Stimulated activated CD4-positive, alpha-beta T cell treated with anti-CD3 and anti-CD28 coated beads, Interleukin-4, amount 100 ng/mL, for 48 hours (primary cell): Measurements from ENCODE around the gene ETV6.

Experiments
- DNase-seq, 2 donors: peaks; one replicate each; pipeline ENCODE4 v3.0.0-alpha.2; 2020; ENCODE audit warnings: low read depth in 2 of 2

The ETV6 gene

GRCh38 chr12:11693601-11694000 lies 44.1 kb downstream of the ETV6 start:
- no peak for DNase-seq

DNA sequence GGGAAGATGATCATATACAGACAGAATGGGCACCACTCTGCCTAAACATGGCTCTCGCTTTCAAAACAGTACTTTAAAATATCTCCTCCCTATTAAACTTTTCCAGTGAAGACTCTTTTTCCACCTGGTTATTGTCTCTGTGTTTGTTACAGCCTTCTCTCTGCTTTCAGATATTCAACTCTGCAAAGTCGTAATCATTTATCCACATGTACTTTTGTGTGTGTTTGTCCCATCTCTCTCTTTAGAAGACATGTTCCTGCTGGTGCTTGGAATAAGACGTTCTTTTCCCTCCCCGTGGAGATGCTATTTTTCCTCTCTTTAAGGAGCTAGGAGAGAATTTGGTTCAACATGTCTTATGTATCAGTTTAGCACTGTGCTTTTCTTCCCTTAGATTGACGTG lies 45.1 kb downstream of the ETV6 start:
- no peak for DNase-seq

- DNase-seq: no peak
Measured at GRCh38 chr12:11695321-11695720, 45.8 kb downstream of the ETV6 start.

GRCh38 chr12:11696084-11696483 lies 46.6 kb downstream of the ETV6 start:
- no peak for DNase-seq

- DNase-seq: no peak
Measured at GRCh38 chr12:11697131-11697530, 47.7 kb downstream of the ETV6 start.

- DNase-seq: no peak
Measured at GRCh38 chr12:11697670-11698387, 48.4 kb downstream of the ETV6 start.

DNA sequence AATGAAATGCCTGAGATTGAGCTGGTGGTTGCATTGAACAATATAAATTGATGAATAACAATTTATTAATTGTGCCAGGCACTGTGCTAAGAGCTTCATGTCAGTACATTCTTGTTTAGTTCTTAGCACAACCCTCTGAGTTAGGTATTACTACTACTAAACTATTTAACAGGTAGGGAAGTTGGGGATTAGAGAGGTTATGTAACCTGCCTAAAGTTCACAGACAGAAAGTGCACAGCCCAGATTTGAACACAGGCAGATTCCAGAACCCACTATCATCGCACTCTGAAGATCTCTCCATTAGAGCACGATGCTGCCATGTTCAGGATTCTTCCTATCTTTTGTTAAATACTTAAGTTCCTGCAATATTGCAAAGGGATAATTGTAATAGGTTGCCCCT lies 49.3 kb downstream of the ETV6 start:
- DNase-seq: no peak

GRCh38 chr12:11701433-11701832 lies 52.0 kb downstream of the ETV6 start:
- no peak for DNase-seq

GRCh38 chr12:11702959-11703358 lies 53.5 kb downstream of the ETV6 start:
- no peak for DNase-seq

DNA sequence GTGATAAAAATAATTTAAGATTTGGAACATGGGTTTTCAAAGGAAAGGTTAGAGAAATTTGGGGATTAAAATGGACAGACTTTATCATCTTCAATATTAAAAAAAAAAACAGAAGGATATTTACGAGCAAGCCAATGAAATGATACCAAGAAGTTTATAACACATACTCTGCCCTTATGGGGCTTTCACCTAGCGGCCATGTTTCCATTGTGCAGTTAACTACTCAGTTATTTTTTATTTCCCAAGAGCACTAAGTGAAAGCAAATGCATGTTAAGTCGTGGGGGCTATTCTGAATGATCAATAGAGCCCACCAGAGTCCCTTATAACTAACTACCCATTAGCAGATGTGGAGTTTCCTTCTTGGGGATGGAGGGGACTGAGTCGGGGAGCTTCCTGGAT lies 53.9 kb downstream of the ETV6 start:
- DNase-seq: no peak

DNA sequence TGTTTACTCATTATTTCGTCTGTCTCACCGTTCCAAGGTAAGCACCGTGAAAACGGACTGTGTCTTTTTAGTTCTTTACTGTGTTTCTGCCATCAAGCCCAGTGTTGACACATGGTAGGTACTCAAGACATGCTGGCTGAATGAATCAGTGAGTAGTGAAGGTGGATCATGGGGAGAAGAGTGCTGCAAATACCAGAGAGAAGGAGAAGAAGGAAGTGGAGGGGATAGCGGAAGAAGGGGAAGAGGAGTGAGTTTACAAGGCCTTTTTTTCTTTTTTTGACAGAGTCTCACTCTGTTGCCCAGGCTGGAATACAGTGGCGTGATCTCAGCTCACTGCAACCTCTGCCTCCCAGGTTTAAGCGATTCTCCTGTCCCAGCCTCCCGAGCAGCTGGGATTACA lies 54.6 kb downstream of the ETV6 start:
- DNase-seq: no peak

DNA sequence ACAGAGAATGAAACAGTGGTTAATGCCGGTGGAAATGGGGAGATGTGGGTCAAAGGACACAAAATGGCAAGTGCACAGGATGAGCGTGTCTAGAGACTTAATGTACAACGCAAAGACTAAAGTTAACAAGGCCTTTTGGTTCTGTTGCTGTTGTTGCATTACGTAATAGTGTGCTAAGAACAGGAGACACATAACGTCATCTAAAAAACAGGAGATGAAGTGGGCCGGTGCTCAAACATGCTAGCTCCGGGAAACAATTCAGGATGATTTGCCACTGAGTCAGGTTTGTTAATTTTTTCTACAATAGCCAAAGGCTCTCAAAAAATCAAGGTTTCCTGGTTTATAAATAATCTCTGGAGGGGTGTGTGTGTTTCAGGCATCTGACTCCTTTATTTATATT lies 55.5 kb downstream of the ETV6 start:
- DNase-seq: no peak

DNA sequence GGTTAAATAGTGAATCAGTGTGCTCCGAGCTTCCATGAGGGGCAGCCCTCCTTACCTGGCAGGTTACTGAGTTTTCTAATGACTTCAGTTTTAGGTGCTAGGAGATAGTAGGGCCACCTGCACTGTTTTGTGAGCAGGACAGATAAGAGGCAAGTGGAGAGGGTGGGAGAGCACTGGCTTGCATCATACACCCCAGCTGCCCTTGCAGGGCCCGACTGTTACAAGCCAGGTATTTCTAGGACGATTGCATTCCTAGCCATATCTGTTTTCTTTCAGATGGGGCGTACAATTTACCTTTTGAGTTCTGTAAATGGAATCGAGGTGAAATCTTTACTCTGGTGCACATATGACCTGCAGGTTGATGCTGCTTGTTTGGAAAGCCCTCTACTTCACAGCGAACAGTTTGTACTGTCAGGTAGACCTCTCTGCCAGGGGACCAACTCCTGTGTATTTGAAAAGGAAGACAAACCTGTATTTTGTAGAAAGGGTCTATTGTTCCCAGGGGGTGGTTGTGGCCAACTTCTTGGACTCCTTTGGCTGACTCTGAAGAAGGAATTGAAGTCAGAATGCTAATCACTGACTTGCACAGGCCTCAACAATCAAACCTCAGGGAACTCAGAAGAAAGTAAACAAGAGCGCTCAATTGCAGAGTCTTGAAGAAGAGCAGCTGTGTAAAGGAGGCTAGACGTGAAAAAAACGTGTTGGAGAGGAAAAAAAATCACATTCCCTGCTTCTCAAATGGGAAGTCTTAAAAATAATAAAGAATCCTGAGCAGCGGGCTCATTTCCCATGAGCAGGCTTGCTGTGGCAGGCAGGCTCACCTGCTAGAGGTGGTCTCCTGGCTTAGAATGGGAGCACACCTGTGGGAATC lies 57.3 kb downstream of the ETV6 start:
- no peak for DNase-seq

DNA sequence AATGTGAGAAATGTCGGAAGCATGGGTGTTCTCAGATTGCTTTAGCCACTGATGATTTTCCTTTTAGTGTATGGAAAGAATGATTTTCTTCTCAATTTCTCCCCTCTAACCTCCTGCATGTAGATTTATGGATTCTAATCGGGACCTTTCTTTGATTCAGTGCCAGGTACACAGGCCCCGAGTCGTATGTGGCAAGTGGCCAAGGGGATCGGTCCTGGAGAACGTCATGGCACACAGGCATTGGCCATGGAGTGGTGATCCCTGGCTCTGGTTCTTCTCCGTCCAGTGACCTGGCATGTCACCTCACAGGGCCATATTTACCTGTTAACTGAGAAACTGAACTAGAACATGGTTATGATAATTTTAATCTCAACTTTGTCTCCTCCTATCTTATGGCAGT lies 58.1 kb downstream of the ETV6 start:
- DNase-seq: no peak

- no peak for DNase-seq
Measured at GRCh38 chr12:11709513-11709912, 60.0 kb downstream of the ETV6 start.

GRCh38 chr12:11710431-11710830 lies 61.0 kb downstream of the ETV6 start:
- no peak for DNase-seq

DNA sequence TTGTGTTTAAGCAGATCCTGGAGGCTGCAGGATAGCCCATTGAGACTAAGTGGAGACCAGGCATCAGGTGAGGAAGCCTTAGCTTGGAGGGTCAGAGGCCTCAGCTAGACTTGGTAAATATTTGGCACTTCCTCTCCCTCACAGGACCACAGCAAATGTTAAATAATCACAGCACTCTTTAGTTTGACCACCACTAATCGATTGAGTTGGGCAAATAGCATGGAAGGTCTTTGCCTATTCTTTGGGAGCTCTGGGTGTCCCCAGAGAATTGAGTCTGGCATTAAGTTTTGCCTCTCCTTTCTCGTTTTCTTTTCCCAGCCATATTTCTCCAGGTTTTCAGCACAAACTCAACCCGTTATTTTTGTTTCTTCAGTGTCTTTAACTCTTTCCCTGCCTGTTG lies 61.4 kb downstream of the ETV6 start:
- no peak for DNase-seq

DNA sequence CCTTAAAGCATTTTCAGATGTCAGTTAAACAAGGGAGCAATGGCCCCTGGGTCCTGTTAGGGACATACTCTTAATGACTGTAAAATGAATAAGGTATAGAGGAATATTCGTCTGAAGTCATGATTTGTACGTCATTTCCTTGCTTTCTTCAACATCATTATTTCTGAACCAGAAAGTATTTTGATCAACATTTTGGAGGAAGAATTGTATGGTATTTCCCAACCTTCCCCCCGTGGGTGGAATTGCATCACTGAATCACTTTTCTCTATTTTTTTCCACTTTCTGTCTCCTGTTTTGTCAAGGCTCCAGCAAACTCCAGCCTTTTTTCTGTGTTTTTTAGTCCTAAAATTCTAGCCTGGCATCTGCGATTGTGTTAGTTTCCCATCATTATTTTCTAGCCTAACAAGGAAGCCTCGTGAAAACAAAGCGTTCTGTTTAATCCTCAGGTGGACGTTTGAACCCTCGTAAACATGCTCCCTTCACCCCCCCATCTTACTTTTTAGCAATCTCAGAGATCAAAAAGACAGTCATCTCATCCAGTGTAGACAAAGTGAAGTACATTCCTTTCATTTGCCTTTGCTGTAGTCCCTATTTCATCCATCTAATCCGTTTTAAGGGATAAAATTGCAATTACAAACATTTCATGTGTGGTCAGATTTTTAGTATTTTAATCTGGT lies 62.3 kb downstream of the ETV6 start:
- DNase-seq: no peak

DNA sequence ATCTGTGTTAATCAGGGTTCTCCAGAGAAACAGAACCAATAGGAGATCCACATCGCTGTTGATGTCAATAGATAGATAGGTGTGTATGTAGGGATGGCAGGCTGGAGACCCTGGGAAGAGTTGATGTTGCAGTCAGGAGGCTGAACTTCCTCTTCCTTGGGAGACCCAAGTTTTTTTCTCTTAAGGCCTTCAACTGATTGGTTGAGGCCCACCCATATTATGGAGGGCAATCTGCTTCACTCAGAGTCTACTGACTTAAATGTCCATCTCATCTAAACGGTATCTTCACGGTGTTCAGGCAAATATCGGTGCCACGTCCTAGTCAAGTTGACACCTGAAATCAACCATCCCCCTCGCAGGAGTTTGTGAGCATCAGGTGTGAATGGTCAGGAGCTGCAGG lies 63.0 kb downstream of the ETV6 start:
- no peak for DNase-seq

- DNase-seq: no peak
Measured at GRCh38 chr12:11713202-11713601, 63.7 kb downstream of the ETV6 start.

DNA sequence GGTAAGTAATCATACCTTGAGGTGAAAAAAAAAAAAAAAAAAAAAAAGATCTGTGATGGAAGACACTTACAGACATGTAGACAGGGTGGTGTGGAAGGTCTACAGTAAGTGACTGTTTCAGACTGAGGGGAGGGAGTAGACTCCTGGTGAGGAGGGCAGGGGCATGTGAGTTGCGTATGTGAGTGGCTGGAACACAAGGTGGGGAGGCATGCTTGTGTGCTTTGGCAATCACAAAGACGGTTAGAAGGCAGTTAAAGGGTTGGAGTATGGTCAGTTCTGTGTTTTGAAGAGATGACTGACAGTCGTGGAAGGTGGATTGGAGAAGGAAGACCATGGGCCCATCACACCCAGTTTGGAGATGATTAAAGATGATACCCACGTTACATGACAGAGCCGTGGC lies 65.2 kb downstream of the ETV6 start:
- no peak for DNase-seq

DNA sequence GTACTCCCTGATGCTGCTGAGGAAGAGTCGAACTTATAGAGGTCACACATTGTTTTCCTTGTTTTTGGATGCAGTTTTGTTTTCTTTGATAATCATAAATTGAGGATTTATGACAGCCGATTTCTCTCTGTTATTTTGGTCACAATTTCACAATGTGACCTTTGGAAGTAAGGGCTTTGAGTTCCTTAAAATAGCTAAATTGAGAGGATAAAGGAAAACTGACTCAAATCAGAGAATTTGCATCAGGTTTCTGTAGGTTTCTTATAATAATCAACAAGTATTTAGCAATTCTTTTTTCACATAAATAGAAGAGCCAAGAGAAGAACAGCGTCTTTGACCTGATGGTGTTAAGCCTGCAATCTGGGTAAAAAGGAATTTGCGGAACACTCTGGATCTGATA lies 66.1 kb downstream of the ETV6 start:
- DNase-seq: no peak
